ENCODE results near the gene NT5DC3. TPM values are rescaled to one million over a fixed set of nuclear protein-coding genes. Genes with fewer than 3 reads are reported as not detected.

NT5DC3 gene
- total RNA-seq, 1 experiment from 2014 or later, result 12.5 TPM

DNA sequence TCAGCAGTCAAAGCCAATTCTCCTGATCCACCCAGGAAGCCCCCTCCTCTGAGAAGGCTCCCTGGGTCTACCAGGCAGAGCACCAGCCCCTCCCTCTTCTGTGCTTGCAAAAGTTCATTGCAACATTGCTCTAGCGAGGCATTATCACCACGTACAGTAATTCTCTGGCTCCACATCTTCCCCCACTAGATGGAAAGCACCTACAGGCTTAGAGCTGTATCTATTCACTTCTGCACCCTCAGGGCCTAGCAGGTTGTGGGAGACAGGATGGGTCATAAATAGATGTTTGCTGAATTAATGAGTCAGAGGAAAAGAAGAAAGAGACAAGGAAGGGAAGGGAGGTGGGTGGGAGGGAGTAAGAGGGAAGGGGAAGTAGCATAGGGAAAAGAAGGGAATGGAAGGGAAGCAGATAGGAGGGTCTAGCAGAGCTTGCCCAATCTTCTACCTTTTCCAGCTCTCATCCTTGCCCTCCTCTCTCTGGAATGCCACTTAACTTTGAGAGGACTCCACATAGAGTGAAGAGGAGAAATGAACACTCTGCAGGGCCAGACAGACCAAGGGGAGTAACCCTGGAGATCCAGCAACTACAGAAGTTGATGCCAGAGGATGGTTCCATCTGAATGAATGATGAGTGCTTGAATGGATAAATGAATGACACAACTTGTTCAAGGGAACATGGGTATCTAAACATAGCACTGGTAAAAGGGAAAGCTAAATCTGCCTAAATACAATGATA, 42.0 kb upstream of the NT5DC3 start:
- Mint-ChIP-seq H3K9me3 (no peaks in the 10 kb centered on the region), H3K27me3 (ENCODE audit: low read depth) (no peaks in the 10 kb centered on the region), H3K4me3 (no peak overlapping the region), H3K4me1 (peaks cover 11% of the 10 kb centered on the region), H3K27ac (no peak overlapping the region), H3K36me3 (no peaks in the 10 kb centered on the region)
- DNase-seq (ENCODE audit: low spot score) (no peak), ATAC-seq (no peak)
- CTCF ChIA-PET, result interaction anchor here (0.8 kb wide), 1 partner anchor 46 kb away, joined by 3 read pairs; no protein-coding TSS in a partner anchor
- TF ChIP-seq, protein P1, sequence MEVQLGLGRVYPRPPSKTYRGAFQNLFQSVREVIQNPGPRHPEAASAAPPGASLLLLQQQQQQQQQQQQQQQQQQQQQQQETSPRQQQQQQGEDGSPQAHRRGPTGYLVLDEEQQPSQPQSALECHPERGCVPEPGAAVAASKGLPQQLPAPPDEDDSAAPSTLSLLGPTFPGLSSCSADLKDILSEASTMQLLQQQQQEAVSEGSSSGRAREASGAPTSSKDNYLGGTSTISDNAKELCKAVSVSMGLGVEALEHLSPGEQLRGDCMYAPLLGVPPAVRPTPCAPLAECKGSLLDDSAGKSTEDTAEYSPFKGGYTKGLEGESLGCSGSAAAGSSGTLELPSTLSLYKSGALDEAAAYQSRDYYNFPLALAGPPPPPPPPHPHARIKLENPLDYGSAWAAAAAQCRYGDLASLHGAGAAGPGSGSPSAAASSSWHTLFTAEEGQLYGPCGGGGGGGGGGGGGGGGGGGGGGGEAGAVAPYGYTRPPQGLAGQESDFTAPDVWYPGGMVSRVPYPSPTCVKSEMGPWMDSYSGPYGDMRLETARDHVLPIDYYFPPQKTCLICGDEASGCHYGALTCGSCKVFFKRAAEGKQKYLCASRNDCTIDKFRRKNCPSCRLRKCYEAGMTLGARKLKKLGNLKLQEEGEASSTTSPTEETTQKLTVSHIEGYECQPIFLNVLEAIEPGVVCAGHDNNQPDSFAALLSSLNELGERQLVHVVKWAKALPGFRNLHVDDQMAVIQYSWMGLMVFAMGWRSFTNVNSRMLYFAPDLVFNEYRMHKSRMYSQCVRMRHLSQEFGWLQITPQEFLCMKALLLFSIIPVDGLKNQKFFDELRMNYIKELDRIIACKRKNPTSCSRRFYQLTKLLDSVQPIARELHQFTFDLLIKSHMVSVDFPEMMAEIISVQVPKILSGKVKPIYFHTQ (CRISPR knock-in tag; IDR thresholded peaks at IDR 0.05), result no peak
- no peak for TF ChIP-seq ATF1 (CRISPR knock-in tag; IDR thresholded peaks at IDR 0.05)
- TF ChIP-seq TP53 (CRISPR knock-in tag; IDR thresholded peaks at IDR 0.05), result no peak
- no peak for TF ChIP-seq NFYB (CRISPR knock-in tag; conservative IDR thresholded peaks at IDR 0.05; ENCODE audit: low read depth)
- TF ChIP-seq HMGA2 (CRISPR knock-in tag; IDR thresholded peaks at IDR 0.05), result no peak
- TF ChIP-seq SMAD4 (CRISPR knock-in tag; IDR thresholded peaks at IDR 0.05), result no peak
- TF ChIP-seq, protein P2, sequence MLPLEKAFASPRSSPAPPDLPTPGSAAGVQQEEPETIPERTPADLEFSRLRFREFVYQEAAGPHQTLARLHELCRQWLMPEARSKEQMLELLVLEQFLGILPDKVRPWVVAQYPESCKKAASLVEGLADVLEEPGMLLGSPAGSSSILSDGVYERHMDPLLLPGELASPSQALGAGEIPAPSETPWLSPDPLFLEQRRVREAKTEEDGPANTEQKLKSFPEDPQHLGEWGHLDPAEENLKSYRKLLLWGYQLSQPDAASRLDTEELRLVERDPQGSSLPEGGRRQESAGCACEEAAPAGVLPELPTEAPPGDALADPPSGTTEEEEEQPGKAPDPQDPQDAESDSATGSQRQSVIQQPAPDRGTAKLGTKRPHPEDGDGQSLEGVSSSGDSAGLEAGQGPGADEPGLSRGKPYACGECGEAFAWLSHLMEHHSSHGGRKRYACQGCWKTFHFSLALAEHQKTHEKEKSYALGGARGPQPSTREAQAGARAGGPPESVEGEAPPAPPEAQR (CRISPR knock-in tag; IDR thresholded peaks at IDR 0.05), result no peak
- no peak for TF ChIP-seq ZNF281 (CRISPR knock-in tag; IDR thresholded peaks at IDR 0.05)
- TF ChIP-seq RELA (CRISPR knock-in tag; IDR thresholded peaks at IDR 0.05; ENCODE audit: borderline replicate concordance), result no peak
- TF ChIP-seq, protein P3, sequence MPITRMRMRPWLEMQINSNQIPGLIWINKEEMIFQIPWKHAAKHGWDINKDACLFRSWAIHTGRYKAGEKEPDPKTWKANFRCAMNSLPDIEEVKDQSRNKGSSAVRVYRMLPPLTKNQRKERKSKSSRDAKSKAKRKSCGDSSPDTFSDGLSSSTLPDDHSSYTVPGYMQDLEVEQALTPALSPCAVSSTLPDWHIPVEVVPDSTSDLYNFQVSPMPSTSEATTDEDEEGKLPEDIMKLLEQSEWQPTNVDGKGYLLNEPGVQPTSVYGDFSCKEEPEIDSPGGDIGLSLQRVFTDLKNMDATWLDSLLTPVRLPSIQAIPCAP (CRISPR knock-in tag; IDR thresholded peaks at IDR 0.05), result no peak
- no peak for TF ChIP-seq ZNF317 (CRISPR knock-in tag; IDR thresholded peaks at IDR 0.05; ENCODE audit: borderline replicate concordance, low read depth)
- no peak for TF ChIP-seq ZNF423 (CRISPR knock-in tag; IDR thresholded peaks at IDR 0.05)
- no peak for TF ChIP-seq ZBTB21 (CRISPR knock-in tag; IDR thresholded peaks at IDR 0.05; ENCODE audit: borderline replicate concordance)
- no peak for TF ChIP-seq SMAD3 (CRISPR knock-in tag; IDR thresholded peaks at IDR 0.05; ENCODE audit: borderline replicate concordance)
- TF ChIP-seq, protein P4, sequence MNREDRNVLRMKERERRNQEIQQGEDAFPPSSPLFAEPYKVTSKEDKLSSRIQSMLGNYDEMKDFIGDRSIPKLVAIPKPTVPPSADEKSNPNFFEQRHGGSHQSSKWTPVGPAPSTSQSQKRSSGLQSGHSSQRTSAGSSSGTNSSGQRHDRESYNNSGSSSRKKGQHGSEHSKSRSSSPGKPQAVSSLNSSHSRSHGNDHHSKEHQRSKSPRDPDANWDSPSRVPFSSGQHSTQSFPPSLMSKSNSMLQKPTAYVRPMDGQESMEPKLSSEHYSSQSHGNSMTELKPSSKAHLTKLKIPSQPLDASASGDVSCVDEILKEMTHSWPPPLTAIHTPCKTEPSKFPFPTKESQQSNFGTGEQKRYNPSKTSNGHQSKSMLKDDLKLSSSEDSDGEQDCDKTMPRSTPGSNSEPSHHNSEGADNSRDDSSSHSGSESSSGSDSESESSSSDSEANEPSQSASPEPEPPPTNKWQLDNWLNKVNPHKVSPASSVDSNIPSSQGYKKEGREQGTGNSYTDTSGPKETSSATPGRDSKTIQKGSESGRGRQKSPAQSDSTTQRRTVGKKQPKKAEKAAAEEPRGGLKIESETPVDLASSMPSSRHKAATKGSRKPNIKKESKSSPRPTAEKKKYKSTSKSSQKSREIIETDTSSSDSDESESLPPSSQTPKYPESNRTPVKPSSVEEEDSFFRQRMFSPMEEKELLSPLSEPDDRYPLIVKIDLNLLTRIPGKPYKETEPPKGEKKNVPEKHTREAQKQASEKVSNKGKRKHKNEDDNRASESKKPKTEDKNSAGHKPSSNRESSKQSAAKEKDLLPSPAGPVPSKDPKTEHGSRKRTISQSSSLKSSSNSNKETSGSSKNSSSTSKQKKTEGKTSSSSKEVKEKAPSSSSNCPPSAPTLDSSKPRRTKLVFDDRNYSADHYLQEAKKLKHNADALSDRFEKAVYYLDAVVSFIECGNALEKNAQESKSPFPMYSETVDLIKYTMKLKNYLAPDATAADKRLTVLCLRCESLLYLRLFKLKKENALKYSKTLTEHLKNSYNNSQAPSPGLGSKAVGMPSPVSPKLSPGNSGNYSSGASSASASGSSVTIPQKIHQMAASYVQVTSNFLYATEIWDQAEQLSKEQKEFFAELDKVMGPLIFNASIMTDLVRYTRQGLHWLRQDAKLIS (CRISPR knock-in tag; IDR thresholded peaks at IDR 0.05; ENCODE audit: borderline replicate concordance), result no peak
- POLR2A ChIA-PET, result no interaction called here

All from WTC11 (cell line).